ENCODE results near the gene CHURC1. TPM values are rescaled to one million over a fixed set of nuclear protein-coding genes. Genes with fewer than 3 reads are reported as not detected.

Gene CHURC1
- total RNA-seq, 1 donor from 2014 or later, result 57.3 TPM

Other genes starting within 250 kb of the CHURC1 start
- gene PLEKHG3, start 210.0 kb upstream of the CHURC1 start, total RNA-seq, result 111 TPM
- 1.9 TPM for gene SPTB, start 34.5 kb upstream of the CHURC1 start, total RNA-seq
- gene GPX2, start 28.3 kb downstream of the CHURC1 start, total RNA-seq, result 342 TPM
- gene RAB15, start 57.9 kb downstream of the CHURC1 start, total RNA-seq, result 71.4 TPM
- gene FNTB, start 72.4 kb downstream of the CHURC1 start, total RNA-seq, result 28.3 TPM
- 109 TPM for gene MAX, start 188.1 kb downstream of the CHURC1 start, total RNA-seq

Measured in ureter (tissue), 1 donor.